Ovary (tissue), 3 donors: Measurements from ENCODE around the gene COX7B2.

Source experiments
- POLR2A ChIP-seq: fragments of 450-650 bp; IDR thresholded peaks from one replicate; pipeline ENCODE4 v1.6.1; 2017; ENCODE audit warnings: antibody characterized with exemption, mild to moderate bottlenecking, moderate library complexity
- TF ChIP-seq, protein P1 (sequence below), 3 donors: fragments of 450-650 bp in 2 of 3; fragments of 200-600 bp in 1 of 3; IDR thresholded peaks; one replicate each; pipeline versions ENCODE4 v1.5.1 to v1.8.0; 2016 to 2022; ENCODE audit warnings: antibody characterized with exemption in 3 of 3, mild to moderate bottlenecking in 1 of 3
- donor health status: DM: no; HTN: no; CAD: no.

GRCh38 chr4:46781434-46782092, 127.5 kb downstream of the COX7B2 start:
- TF ChIP-seq, protein P1, sequence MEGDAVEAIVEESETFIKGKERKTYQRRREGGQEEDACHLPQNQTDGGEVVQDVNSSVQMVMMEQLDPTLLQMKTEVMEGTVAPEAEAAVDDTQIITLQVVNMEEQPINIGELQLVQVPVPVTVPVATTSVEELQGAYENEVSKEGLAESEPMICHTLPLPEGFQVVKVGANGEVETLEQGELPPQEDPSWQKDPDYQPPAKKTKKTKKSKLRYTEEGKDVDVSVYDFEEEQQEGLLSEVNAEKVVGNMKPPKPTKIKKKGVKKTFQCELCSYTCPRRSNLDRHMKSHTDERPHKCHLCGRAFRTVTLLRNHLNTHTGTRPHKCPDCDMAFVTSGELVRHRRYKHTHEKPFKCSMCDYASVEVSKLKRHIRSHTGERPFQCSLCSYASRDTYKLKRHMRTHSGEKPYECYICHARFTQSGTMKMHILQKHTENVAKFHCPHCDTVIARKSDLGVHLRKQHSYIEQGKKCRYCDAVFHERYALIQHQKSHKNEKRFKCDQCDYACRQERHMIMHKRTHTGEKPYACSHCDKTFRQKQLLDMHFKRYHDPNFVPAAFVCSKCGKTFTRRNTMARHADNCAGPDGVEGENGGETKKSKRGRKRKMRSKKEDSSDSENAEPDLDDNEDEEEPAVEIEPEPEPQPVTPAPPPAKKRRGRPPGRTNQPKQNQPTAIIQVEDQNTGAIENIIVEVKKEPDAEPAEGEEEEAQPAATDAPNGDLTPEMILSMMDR (IDR thresholded peaks at IDR 0.05) = no peak
- no peak for TF ChIP-seq POLR2A
